ENCODE results near the gene PUDP. TPM values are rescaled to one million over a fixed set of nuclear protein-coding genes. Genes with fewer than 3 reads are reported as not detected.

PUDP gene
- total RNA-seq, 2 donors from 2014 or later = 19.4 to 37.2 TPM

- no peak overlapping the region for H3K9ac ChIP-seq (ENCODE audit: extremely low read depth, low read length, poor library complexity, severe bottlenecking)
- no peak for DNase-seq
- WGBS, 2 experiments (ENCODE audit: insufficient coverage in 1 of 2, insufficient read length in 1 of 2) = 95 to 100% methylated on average over 2 to 7 of the region's 8 CpGs
- no peaks in the 10 kb centered on the region for H3K36me3 ChIP-seq (ENCODE audit: control insufficient read depth, insufficient read depth, low read length)
- no peaks in the 10 kb centered on the region for H3K27me3 ChIP-seq (ENCODE audit: control insufficient read depth, insufficient read depth, low read length, poor library complexity, severe bottlenecking)
- no peaks in the 10 kb centered on the region for H3K4me1 ChIP-seq (ENCODE audit: control insufficient read depth, insufficient read depth, low read length)
- no peaks in the 10 kb centered on the region for H3K9me3 Mint-ChIP-seq
- no peak overlapping the region for H3K4me3 Mint-ChIP-seq
- no peak overlapping the region for H3K27ac Mint-ChIP-seq
- no peak overlapping the region for H3K27ac ChIP-seq (ENCODE audit: low read depth, low read length)
- H3K36me3 Mint-ChIP-seq (ENCODE audit: low read depth) = peaks cover 5% of the 10 kb centered on the region
- H3K9me3 ChIP-seq (ENCODE audit: control insufficient read depth, low read length) = no peaks in the 10 kb centered on the region
- TF ChIP-seq CTCF (conservative IDR thresholded peaks at IDR 0.05) = no peak
- no peaks in the 10 kb centered on the region for H3K27me3 Mint-ChIP-seq (ENCODE audit: insufficient read depth)
- peaks cover 9% of the 10 kb centered on the region for H3K4me1 Mint-ChIP-seq
- no peak overlapping the region for H3K4me3 ChIP-seq (ENCODE audit: low read length)
Measured at GRCh38 chrX:7143941-7144525, 3.9 kb downstream of the PUDP start.

- Histone ChIP-seq H3K27ac (ENCODE audit: low read depth, low read length) (no peak overlapping the region), H3K4me3 (ENCODE audit: low read length) (no peak overlapping the region), H3K9ac (ENCODE audit: extremely low read depth, low read length, poor library complexity, severe bottlenecking) (no peak overlapping the region), H3K36me3 (ENCODE audit: control insufficient read depth, insufficient read depth, low read length) (no peaks in the 10 kb centered on the region), H3K4me1 (ENCODE audit: control insufficient read depth, insufficient read depth, low read length) (no peaks in the 10 kb centered on the region), H3K27me3 (ENCODE audit: control insufficient read depth, insufficient read depth, low read length, poor library complexity, severe bottlenecking) (no peaks in the 10 kb centered on the region), H3K9me3 (ENCODE audit: control insufficient read depth, low read length) (no peaks in the 10 kb centered on the region)
- Mint-ChIP-seq H3K4me1 (peaks cover 9% of the 10 kb centered on the region), H3K9me3 (no peaks in the 10 kb centered on the region), H3K27ac (no peak overlapping the region), H3K36me3 (ENCODE audit: low read depth) (peaks cover 5% of the 10 kb centered on the region), H3K27me3 (ENCODE audit: insufficient read depth) (no peaks in the 10 kb centered on the region), H3K4me3 (no peak overlapping the region)
- 100% methylated on average over 1 of the region's 1 CpG; no CpG with 5 or more reads in 1 of the 2 experiments for whole genome bisulfite sequencing, 2 experiments (ENCODE audit: insufficient coverage in 1 of 2, insufficient read length in 1 of 2)
- no peak for DNase-seq
- no peak for TF ChIP-seq CTCF (conservative IDR thresholded peaks at IDR 0.05)
Measured at GRCh38 chrX:7143076-7143475, 4.9 kb downstream of the PUDP start.

GRCh38 chrX:7139202-7140081, 8.5 kb downstream of the PUDP start:
- no peak overlapping the region for H3K4me3 ChIP-seq (ENCODE audit: low read length)
- no peak overlapping the region for H3K9ac ChIP-seq (ENCODE audit: extremely low read depth, low read length, poor library complexity, severe bottlenecking)
- Mint-ChIP-seq H3K4me1 (peaks cover 4% of the 10 kb centered on the region), H3K36me3 (ENCODE audit: low read depth) (peaks cover 10% of the 10 kb centered on the region), H3K9me3 (no peaks in the 10 kb centered on the region), H3K4me3 (no peak overlapping the region), H3K27ac (no peak overlapping the region), H3K27me3 (ENCODE audit: insufficient read depth) (no peaks in the 10 kb centered on the region)
- DNase-seq = no peak
- 95 to 100% methylated on average over 2 to 9 of the region's 9 CpGs for WGBS, 2 experiments (ENCODE audit: insufficient coverage in 1 of 2, insufficient read length in 1 of 2)
- no peaks in the 10 kb centered on the region for H3K4me1 ChIP-seq (ENCODE audit: control insufficient read depth, insufficient read depth, low read length)
- no peaks in the 10 kb centered on the region for H3K9me3 ChIP-seq (ENCODE audit: control insufficient read depth, low read length)
- TF ChIP-seq CTCF (conservative IDR thresholded peaks at IDR 0.05) = no peak
- no peaks in the 10 kb centered on the region for H3K27me3 ChIP-seq (ENCODE audit: control insufficient read depth, insufficient read depth, low read length, poor library complexity, severe bottlenecking)
- H3K36me3 ChIP-seq (ENCODE audit: control insufficient read depth, insufficient read depth, low read length) = no peaks in the 10 kb centered on the region
- H3K27ac ChIP-seq (ENCODE audit: low read depth, low read length) = no peak overlapping the region
